SU-DHL-6 (cell line): ENCODE data around the gene INSR.

Experiments
- CTCF ChIP-seq: fragments of 200-600 bp; sonication (generic); IDR thresholded peaks from one replicate; pipeline ENCODE4 v1.5.1; 2017; ENCODE audit warnings: antibody characterized with exemption, mild to moderate bottlenecking, low read length, moderate library complexity; ENCODE audit not compliant: insufficient read depth, poor library complexity, severe bottlenecking
- EZH2phosphoT487 ChIP-seq: fragments of 200-600 bp; sonication (generic), shearing (Covaris generic); conservative IDR thresholded peaks from 2 replicates; pipeline ENCODE4 v1.6.1; 2018; ENCODE audit warnings: mild to moderate bottlenecking, antibody characterized with exemption, low read length, moderate library complexity, mixed read lengths

DNA sequence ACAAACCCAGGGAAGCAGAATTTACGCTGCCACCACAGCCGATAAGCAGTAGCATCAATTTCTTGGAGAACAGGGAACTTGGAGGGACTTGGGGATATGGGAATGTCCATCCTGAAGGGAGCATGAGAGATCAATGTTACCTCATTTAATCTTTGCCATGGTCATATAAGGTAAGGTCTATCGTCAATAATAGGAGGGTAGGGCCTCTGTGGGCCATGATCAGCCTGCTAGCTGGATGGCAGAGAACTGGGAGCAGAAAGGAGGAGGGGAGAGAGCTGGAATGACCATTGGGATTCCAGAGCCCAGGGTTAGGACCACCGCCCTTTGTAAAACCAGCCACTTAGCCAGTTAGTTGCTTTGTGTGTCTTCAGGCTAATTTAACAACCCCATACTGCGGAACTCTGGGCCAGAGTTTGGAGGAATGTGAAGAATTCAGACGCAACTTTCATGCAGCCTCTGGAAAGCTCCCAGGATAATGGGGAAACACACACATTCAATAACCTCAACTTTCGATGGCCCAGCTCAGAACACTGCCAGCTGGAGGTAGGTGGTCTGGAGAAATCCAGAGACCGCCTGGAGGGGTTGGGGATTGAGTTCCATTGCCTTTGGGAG lies 184.4 kb downstream of the INSR start:
- no peak for TF ChIP-seq EZH2phosphoT487
- TF ChIP-seq CTCF = no peak
